Head of caudate nucleus (tissue), 42 donors: ENCODE measurements around the gene STING1.
"Not testable (repeated sequence)": the region's sequence is repeated elsewhere in the genome, so short reads cannot be mapped to it uniquely, and the experiment has no call there.

Experiments
- DNase-seq, 42 donors: peaks; one replicate each; pipeline versions ENCODE4 v3.0.0 to v3.0.0-alpha.2; 2020 to 2021; ENCODE audit warnings: mixed read lengths in 7 of 42
- intact Hi-C: fragments of 100-400 bp; cut with DNase I; formaldehyde crosslinking; loops from one replicate; pipeline ENCODE4 v1.15.0; 2022

Gene STING1

GRCh38 chr5:139504722-139505121 lies 22.2 kb upstream of the STING1 start:
- DNase-seq, intact Hi-C loops: not testable (repeated sequence)

- peak in 2 of 42 donors; percentile 31 to 44 for DNase-seq
- intact Hi-C loops = not testable (repeated sequence)
These were observed 21.3 kb upstream of the STING1 start for GRCh38 chr5:139503879-139504278.

GRCh38 chr5:139503036-139503817 lies 20.7 kb upstream of the STING1 start:
- intact Hi-C loops = not testable (repeated sequence)

GRCh38 chr5:139501381-139501780 lies 18.8 kb upstream of the STING1 start:
- DNase-seq = no peak
- intact Hi-C loops = no loop called here

More at GRCh38 chr5:139503036-139503817, 20.7 kb upstream of the STING1 start:
- DNase-seq = not testable (repeated sequence)

- intact Hi-C loops = no loop called here
- DNase-seq = no peak
These were observed 13.3 kb upstream of the STING1 start for GRCh38 chr5:139495638-139496435.

GRCh38 chr5:139494832-139495231 lies 12.3 kb upstream of the STING1 start:
- DNase-seq = no peak
- intact Hi-C loops = no loop called here

GRCh38 chr5:139494256-139494655 lies 11.7 kb upstream of the STING1 start:
- intact Hi-C loops = no loop called here
- DNase-seq = no peak

GRCh38 chr5:139492700-139493192 lies 10.2 kb upstream of the STING1 start:
- intact Hi-C loops = no loop called here

GRCh38 chr5:139488260-139488659 lies 5.7 kb upstream of the STING1 start:
- intact Hi-C loops = no loop called here
- peak in 34 of 42 donors; percentile 14 to 66 (median 44) for DNase-seq

More at GRCh38 chr5:139492700-139493192, 10.2 kb upstream of the STING1 start:
- no peak for DNase-seq

GRCh38 chr5:139486201-139486600 lies 3.6 kb upstream of the STING1 start:
- intact Hi-C loops = no loop called here
- DNase-seq = no peak

GRCh38 chr5:139482890-139483208 lies 291 bp upstream of the STING1 start:
- intact Hi-C loops = not testable (repeated sequence)

GRCh38 chr5:139481580-139482049 lies 943 bp downstream of the STING1 start:
- peak in 34 of 42 donors; percentile 15 to 83 (median 48) for DNase-seq
- intact Hi-C loops = no loop called here

More at GRCh38 chr5:139482890-139483208, 291 bp upstream of the STING1 start:
- peak in 1 of 42 donors; percentile 12 for DNase-seq

- no peak for DNase-seq
- intact Hi-C loops = no loop called here
These were observed 1.4 kb downstream of the STING1 start for GRCh38 chr5:139481122-139481533.

- DNase-seq, intact Hi-C loops: not testable (repeated sequence)
These were observed 2.8 kb downstream of the STING1 start for GRCh38 chr5:139479729-139480128.

GRCh38 chr5:139478657-139479423 lies 3.7 kb downstream of the STING1 start:
- DNase-seq, intact Hi-C loops: not testable (repeated sequence)

- intact Hi-C loops = no loop called here
- no peak for DNase-seq
These were observed 6.5 kb downstream of the STING1 start for GRCh38 chr5:139475865-139476617.

- intact Hi-C loops = no loop called here
- peak in 3 of 42 donors; percentile 8 to 42 (median 16) for DNase-seq
These were observed 7.4 kb downstream of the STING1 start for GRCh38 chr5:139474890-139475791.
